Large intestine (tissue), 12 donors: ENCODE measurements around the gene MIEN1. TPM values are rescaled to one million over a fixed set of nuclear protein-coding genes. Genes with fewer than 3 reads are reported as not detected.

Source experiments
- DNase-seq, 2 donors: peaks; one replicate each; pipeline versions ENCODE4 v3.0.0 to v3.0.0-alpha.2; 2013
- H3K27ac ChIP-seq: one replicate; pipeline ENCODE4 v1.5.1; 2013; ENCODE audit warnings: low read length
- H3K27me3 ChIP-seq: 2 replicates; pipeline ENCODE4 v1.6.1; 2013; ENCODE audit warnings: low read length; ENCODE audit not compliant: control insufficient read depth, insufficient read depth
- H3K36me3 ChIP-seq: 2 replicates; pipeline ENCODE4 v1.6.1; 2013; ENCODE audit warnings: low read length; ENCODE audit not compliant: control insufficient read depth, insufficient read depth
- H3K4me1 ChIP-seq: one replicate; pipeline ENCODE4 v1.6.1; 2013; ENCODE audit warnings: low read length; ENCODE audit not compliant: control insufficient read depth, insufficient read depth
- H3K4me3 ChIP-seq: one replicate; pipeline ENCODE4 v1.5.1; 2013; ENCODE audit warnings: low read length
- H3K9me3 ChIP-seq: one replicate; pipeline ENCODE4 v1.6.1; 2013; ENCODE audit warnings: mild to moderate bottlenecking, low read depth, low read length, moderate library complexity; ENCODE audit not compliant: control insufficient read depth
- WGBS: methylation state at CpG from one replicate; pipeline ENCODE4 v1.1.5; 2013; ENCODE audit warnings: low lambda C conversion rate; ENCODE audit not compliant: insufficient coverage; 5-methylcytosine and 5-hydroxymethylcytosine counted together
- long read RNA-seq, 11 donors: transcript quantifications; one replicate each; lab custom pipeline, GENCODE V29; 2026
- polyA plus RNA-seq: library from polyadenylated mRNA; unstranded; fragments of 120-200 nt; gene quantifications from one replicate; pipeline ENCODE4 v1.2.1, GENCODE V29; 2013

MIEN1 gene
- 43.8 TPM for polyA plus RNA-seq
- long read RNA-seq, donor 1, transcript MIEN1-201 (4 exons, 1,006 nt), result minor isoform, 19 of 62 reads
- long read RNA-seq, donor 1, transcript MIEN1-206 (1 exons, 1,999 nt), result major isoform, 39 of 62 reads
- long read RNA-seq, donor 1, partial matches to known transcripts, result 0 of 62 reads
- long read RNA-seq, donor 1, other reads (novel, unspliced or antisense), result 0 of 62 reads
- long read RNA-seq, donor 2, transcript MIEN1-206 (1 exons, 1,999 nt), result major isoform, 165 of 217 reads
- long read RNA-seq, donor 2, transcript MIEN1-202 (3 exons, 825 nt), result minor isoform, 8 of 217 reads
- long read RNA-seq, donor 2, transcript MIEN1-201 (4 exons, 1,006 nt), result minor isoform, 43 of 217 reads
- long read RNA-seq, donor 2, partial matches to known transcripts, result 0 of 217 reads
- long read RNA-seq, donor 2, other reads (novel, unspliced or antisense), result 0 of 217 reads
- long read RNA-seq, donor 3, result 0 reads
- long read RNA-seq, donor 4, transcript MIEN1-206 (1 exons, 1,999 nt), result major isoform, 13 of 20 reads
- long read RNA-seq, donor 4, transcript MIEN1-201 (4 exons, 1,006 nt), result minor isoform, 5 of 20 reads
- long read RNA-seq, donor 4, partial matches to known transcripts, result 0 of 20 reads
- long read RNA-seq, donor 4, other reads (novel, unspliced or antisense), result 0 of 20 reads
- long read RNA-seq, donor 5, transcript MIEN1-201 (4 exons, 1,006 nt), result minor isoform, 20 of 97 reads
- long read RNA-seq, donor 5, transcript MIEN1-206 (1 exons, 1,999 nt), result major isoform, 76 of 97 reads
- long read RNA-seq, donor 5, partial matches to known transcripts, result 0 of 97 reads
- long read RNA-seq, donor 5, other reads (novel, unspliced or antisense), result 0 of 97 reads
- long read RNA-seq, donor 6, transcript MIEN1-202 (3 exons, 825 nt), result minor isoform, 9 of 78 reads
- long read RNA-seq, donor 6, transcript MIEN1-201 (4 exons, 1,006 nt), result major isoform, 39 of 78 reads
- long read RNA-seq, donor 6, transcript MIEN1-206 (1 exons, 1,999 nt), result minor isoform, 28 of 78 reads
- long read RNA-seq, donor 6, partial matches to known transcripts, result 0 of 78 reads
- long read RNA-seq, donor 6, other reads (novel, unspliced or antisense), result 0 of 78 reads
- long read RNA-seq, donor 7, transcript MIEN1-201 (4 exons, 1,006 nt), result minor isoform, 14 of 68 reads
- long read RNA-seq, donor 7, transcript MIEN1-206 (1 exons, 1,999 nt), result major isoform, 48 of 68 reads
- long read RNA-seq, donor 7, partial matches to known transcripts, result 0 of 68 reads
- long read RNA-seq, donor 7, other reads (novel, unspliced or antisense), result 0 of 68 reads
- long read RNA-seq, donor 8, transcript MIEN1-202 (3 exons, 825 nt), result minor isoform, 10 of 153 reads
- long read RNA-seq, donor 8, transcript MIEN1-201 (4 exons, 1,006 nt), result major isoform, 51 of 153 reads
- long read RNA-seq, donor 8, transcript MIEN1-206 (1 exons, 1,999 nt), result minor isoform, 48 of 153 reads
- long read RNA-seq, donor 8, partial matches to known transcripts, result 39 of 153 reads
- long read RNA-seq, donor 8, other reads (novel, unspliced or antisense), result 0 of 153 reads
- long read RNA-seq, donor 9, transcript MIEN1-201 (4 exons, 1,006 nt), result minor isoform, 44 of 174 reads
- long read RNA-seq, donor 9, transcript MIEN1-202 (3 exons, 825 nt), result minor isoform, 5 of 174 reads
- long read RNA-seq, donor 9, transcript MIEN1-206 (1 exons, 1,999 nt), result major isoform, 48 of 174 reads
- long read RNA-seq, donor 9, partial matches to known transcripts, result 74 of 174 reads
- long read RNA-seq, donor 9, other reads (novel, unspliced or antisense), result 0 of 174 reads
- long read RNA-seq, donor 10, transcript MIEN1-202 (3 exons, 825 nt), result minor isoform, 6 of 112 reads
- long read RNA-seq, donor 10, transcript MIEN1-206 (1 exons, 1,999 nt), result minor isoform, 49 of 112 reads
- long read RNA-seq, donor 10, transcript MIEN1-201 (4 exons, 1,006 nt), result major isoform, 53 of 112 reads
- long read RNA-seq, donor 10, partial matches to known transcripts, result 0 of 112 reads
- long read RNA-seq, donor 10, other reads (novel, unspliced or antisense), result 0 of 112 reads
- long read RNA-seq, donor 11, transcript MIEN1-201 (4 exons, 1,006 nt), result minor isoform, 24 of 59 reads
- long read RNA-seq, donor 11, transcript MIEN1-202 (3 exons, 825 nt), result minor isoform, 5 of 59 reads
- long read RNA-seq, donor 11, transcript MIEN1-206 (1 exons, 1,999 nt), result major isoform, 28 of 59 reads
- long read RNA-seq, donor 11, partial matches to known transcripts, result 0 of 59 reads
- long read RNA-seq, donor 11, other reads (novel, unspliced or antisense), result 0 of 59 reads

- no peaks in the 10 kb centered on the region for H3K9me3 ChIP-seq
- H3K36me3 ChIP-seq, result peaks cover 40% of the 10 kb centered on the region
- WGBS, result 40% methylated on average over 1 of the region's 65 CpGs
- peak within 1 kb of the TSS; percentile 76 for H3K4me3 ChIP-seq
- peak; percentile 84 to 87 for DNase-seq
- no peaks in the 10 kb centered on the region for H3K27me3 ChIP-seq
- H3K4me1 ChIP-seq, result peaks cover 7% of the 10 kb centered on the region
- peak within 1 kb of the TSS; percentile 74 for H3K27ac ChIP-seq
Observed at GRCh38 chr17:39730095-39730921, at the start of gene MIEN1. TSS of gene MIEN1 (minus strand) at chr17:39730532. CDS start at chr17:39730495, 37 bp downstream.

- DNase-seq, result no peak
- Histone ChIP-seq H3K4me3 (no peak overlapping the region), H3K9me3 (no peaks in the 10 kb centered on the region), H3K4me1 (no peaks in the 10 kb centered on the region), H3K27ac (no peak overlapping the region), H3K27me3 (peaks cover 10% of the 10 kb centered on the region), H3K36me3 (no peaks in the 10 kb centered on the region)
- 62% methylated on average over 3 of the region's 11 CpGs for WGBS
Observed at GRCh38 chr17:39777534-39778365, 47.4 kb upstream of the MIEN1 start.

GRCh38 chr17:39776252-39776651, 45.9 kb upstream of the MIEN1 start:
- no peak overlapping the region for H3K27ac ChIP-seq

GRCh38 chr17:39775031-39775430, 44.7 kb upstream of the MIEN1 start:
- Histone ChIP-seq H3K4me3 (no peak overlapping the region), H3K9me3 (no peaks in the 10 kb centered on the region), H3K4me1 (no peaks in the 10 kb centered on the region), H3K27me3 (peaks cover 10% of the 10 kb centered on the region), H3K27ac (no peak overlapping the region), H3K36me3 (no peaks in the 10 kb centered on the region)
- no CpG with 5 or more reads among the region's 2 CpGs for WGBS
- DNase-seq, result no peak

More at GRCh38 chr17:39776252-39776651, 45.9 kb upstream of the MIEN1 start:
- no peaks in the 10 kb centered on the region for H3K4me1 ChIP-seq
- no peak overlapping the region for H3K4me3 ChIP-seq
- H3K36me3 ChIP-seq, result no peaks in the 10 kb centered on the region
- DNase-seq, result no peak
- no peaks in the 10 kb centered on the region for H3K9me3 ChIP-seq
- H3K27me3 ChIP-seq, result peaks cover 10% of the 10 kb centered on the region

- Histone ChIP-seq H3K4me1 (no peaks in the 10 kb centered on the region), H3K4me3 (no peak overlapping the region), H3K27ac (no peak overlapping the region), H3K36me3 (no peaks in the 10 kb centered on the region), H3K9me3 (no peaks in the 10 kb centered on the region), H3K27me3 (peaks cover 10% of the 10 kb centered on the region)
- no peak for DNase-seq
- WGBS, result 71% methylated on average over 1 of the region's 4 CpGs
Observed at GRCh38 chr17:39774047-39774446, 43.7 kb upstream of the MIEN1 start.

GRCh38 chr17:39772987-39773934, 42.9 kb upstream of the MIEN1 start:
- no peak overlapping the region for H3K4me3 ChIP-seq
- no CpG with 5 or more reads among the region's 7 CpGs for WGBS

GRCh38 chr17:39772415-39772814, 42.1 kb upstream of the MIEN1 start:
- no peaks in the 10 kb centered on the region for H3K36me3 ChIP-seq
- no peak overlapping the region for H3K27ac ChIP-seq
- H3K9me3 ChIP-seq, result no peaks in the 10 kb centered on the region
- H3K4me1 ChIP-seq, result no peaks in the 10 kb centered on the region
- no peak overlapping the region for H3K4me3 ChIP-seq
- peaks cover 8% of the 10 kb centered on the region for H3K27me3 ChIP-seq
- DNase-seq, result no peak

More at GRCh38 chr17:39772987-39773934, 42.9 kb upstream of the MIEN1 start:
- no peaks in the 10 kb centered on the region for H3K9me3 ChIP-seq
- H3K27ac ChIP-seq, result no peak overlapping the region
- H3K4me1 ChIP-seq, result no peaks in the 10 kb centered on the region
- no peaks in the 10 kb centered on the region for H3K36me3 ChIP-seq
- no peak for DNase-seq
- peaks cover 10% of the 10 kb centered on the region for H3K27me3 ChIP-seq
